SK-N-SH treated with all-trans-retinoic acid at 6 μM for 48 hours (cell line): ENCODE results near the gene ARL5A.

Experiments
- ATAC-seq: fragments of 200-7000 bp; cut with Tn5 transposase; 3 replicates; pipeline ENCODE4 v1.9.1; 2020; ENCODE audit warnings: mild to moderate bottlenecking, moderate library complexity
- ARNTL ChIP-seq: fragments of 450-650 bp; formaldehyde crosslinking; IDR thresholded peaks from 2 replicates; pipeline ENCODE4 v1.5.0; 2020; ENCODE audit warnings: low read depth, mild to moderate bottlenecking, moderate library complexity, borderline replicate concordance
- BACH2 ChIP-seq: fragments of 250-450 bp; sonication (Bioruptor Pico); IDR thresholded peaks from 2 replicates; pipeline ENCODE4 v1.9.0; 2021; ENCODE audit warnings: mild to moderate bottlenecking, borderline replicate concordance
- CREB5 ChIP-seq: fragments of 250-450 bp; sonication (Bioruptor Pico); IDR thresholded peaks from 2 replicates; pipeline ENCODE4 v1.5.1; 2020; ENCODE audit warnings: low read depth, mild to moderate bottlenecking, moderate library complexity
- CSDC2 ChIP-seq: fragments of 250-450 bp; sonication (Bioruptor Pico); IDR thresholded peaks from 2 replicates; pipeline ENCODE4 v1.5.0; 2020; ENCODE audit warnings: mild to moderate bottlenecking, moderate library complexity
- CSRNP3 ChIP-seq: fragments of 250-450 bp; sonication (Bioruptor Pico); IDR thresholded peaks from 2 replicates; pipeline ENCODE4 v1.5.1; 2021; ENCODE audit warnings: mild to moderate bottlenecking, moderate library complexity
- ESRRG ChIP-seq: fragments of 250-450 bp; sonication (Bioruptor Pico); IDR thresholded peaks from 2 replicates; pipeline ENCODE4 v1.6.1; 2021; ENCODE audit warnings: mild to moderate bottlenecking
- ISL1 ChIP-seq: fragments of 250-450 bp; sonication (Bioruptor Pico); IDR thresholded peaks from 2 replicates; pipeline ENCODE4 v2.1.2; 2022; ENCODE audit warnings: mild to moderate bottlenecking, moderate library complexity
- OSR1 ChIP-seq: fragments of 250-450 bp; sonication (Bioruptor Pico); IDR thresholded peaks from 2 replicates; pipeline ENCODE4 v1.8.0; 2022; ENCODE audit warnings: moderate library complexity, mild to moderate bottlenecking, inconsistent platforms
- PATZ1 ChIP-seq: fragments of 250-450 bp; sonication (Bioruptor Pico); IDR thresholded peaks from 2 replicates; pipeline ENCODE4 v1.8.0; 2020; ENCODE audit warnings: mild to moderate bottlenecking, moderate library complexity, borderline replicate concordance
- POU6F1 ChIP-seq: fragments of 250-450 bp; sonication (Bioruptor Pico); IDR thresholded peaks from 2 replicates; pipeline ENCODE4 v1.8.0; 2021; ENCODE audit warnings: low read depth, mild to moderate bottlenecking, moderate library complexity, borderline replicate concordance
- PPARA ChIP-seq: fragments of 250-450 bp; sonication (Bioruptor Pico); IDR thresholded peaks from 2 replicates; pipeline ENCODE4 v1.5.0; 2020; ENCODE audit warnings: mild to moderate bottlenecking, borderline replicate concordance
- RARB ChIP-seq: fragments of 250-450 bp; sonication (Bioruptor Pico); IDR thresholded peaks from 2 replicates; pipeline ENCODE4 v1.8.0; 2021; ENCODE audit warnings: mild to moderate bottlenecking, moderate library complexity
- SNAI2 ChIP-seq: fragments of 250-450 bp; sonication (Bioruptor Pico); IDR thresholded peaks from 2 replicates; pipeline ENCODE4 v1.5.0; 2020; ENCODE audit warnings: mild to moderate bottlenecking, moderate library complexity
- TCF4 ChIP-seq: fragments of 250-450 bp; sonication (Bioruptor Pico); IDR thresholded peaks from 2 replicates; pipeline ENCODE4 v1.8.0; 2021; ENCODE audit warnings: mild to moderate bottlenecking, moderate library complexity, borderline replicate concordance
- TOX ChIP-seq: fragments of 250-450 bp; sonication (Bioruptor Pico); IDR thresholded peaks from 2 replicates; pipeline ENCODE4 v1.8.0; 2021; ENCODE audit warnings: mild to moderate bottlenecking, moderate library complexity, borderline replicate concordance
- TSHZ2 ChIP-seq: fragments of 250-450 bp; sonication (Bioruptor Pico); IDR thresholded peaks from 2 replicates; pipeline ENCODE4 v1.5.0; 2020; ENCODE audit warnings: mild to moderate bottlenecking, moderate library complexity
- ZC3H10 ChIP-seq: fragments of 250-450 bp; sonication (Bioruptor Pico); IDR thresholded peaks from 2 replicates; pipeline ENCODE4 v1.5.1; 2021; ENCODE audit warnings: mild to moderate bottlenecking, moderate library complexity
- ZFP3 ChIP-seq: fragments of 250-450 bp; sonication (Bioruptor Pico); IDR thresholded peaks from 2 replicates; pipeline ENCODE4 v1.5.0; 2020; ENCODE audit warnings: mild to moderate bottlenecking, moderate library complexity
- ZFP30 ChIP-seq: fragments of 450-650 bp; formaldehyde crosslinking; IDR thresholded peaks from 2 replicates; pipeline ENCODE4 v1.5.0; 2022; ENCODE audit warnings: mild to moderate bottlenecking, moderate library complexity
- ZNF565 ChIP-seq: fragments of 450-650 bp; formaldehyde crosslinking; conservative IDR thresholded peaks from 2 replicates; pipeline ENCODE4 v1.5.0; 2020; ENCODE audit warnings: low read depth, mild to moderate bottlenecking, moderate library complexity
- ZNF70 ChIP-seq: fragments of 450-650 bp; formaldehyde crosslinking; IDR thresholded peaks from 2 replicates; pipeline ENCODE4 v1.5.0; 2020; ENCODE audit warnings: mild to moderate bottlenecking, moderate library complexity
- ZNF8 ChIP-seq: fragments of 450-650 bp; formaldehyde crosslinking; IDR thresholded peaks from 2 replicates; pipeline ENCODE4 v1.5.0; 2020; ENCODE audit warnings: mild to moderate bottlenecking, moderate library complexity

Gene ARL5A

GRCh38 chr2:151860613-151861146 lies 32.5 kb upstream of the ARL5A start:
- TF ChIP-seq CREB5 (CRISPR knock-in tag) (no peak), PATZ1 (CRISPR knock-in tag) (no peak), CSDC2 (CRISPR knock-in tag) (no peak), RARB (no peak), ZFP3 (no peak), ZC3H10 (CRISPR knock-in tag) (peak; percentile 63; the same call in 1 of the 2 replicates), POU6F1 (CRISPR knock-in tag) (no peak), ISL1 (CRISPR knock-in tag) (peak; percentile 74), CSRNP3 (CRISPR knock-in tag) (no peak), ZFP30 (CRISPR knock-in tag) (no peak), ZNF8 (CRISPR knock-in tag) (no peak), ESRRG (no peak), ARNTL (no peak), TSHZ2 (CRISPR knock-in tag) (no peak), SNAI2 (CRISPR knock-in tag) (no peak), TOX (no peak), TCF4 (CRISPR knock-in tag) (peak; percentile 31; the same call in 1 of the 2 replicates), ZNF565 (CRISPR knock-in tag) (no peak), PPARA (CRISPR knock-in tag) (no peak), OSR1 (no peak), BACH2 (CRISPR knock-in tag) (no peak)
- ATAC-seq: peak; percentile 73

GRCh38 chr2:151860210-151860609 lies 32.0 kb upstream of the ARL5A start:
- no peak for ATAC-seq
- TF ChIP-seq BACH2 (CRISPR knock-in tag): no peak
- TF ChIP-seq ZNF8 (CRISPR knock-in tag): no peak
- no peak for TF ChIP-seq ISL1 (CRISPR knock-in tag)
- no peak for TF ChIP-seq ZFP30 (CRISPR knock-in tag)
- TF ChIP-seq ESRRG: no peak
- no peak for TF ChIP-seq ZNF565 (CRISPR knock-in tag)
- TF ChIP-seq ZC3H10 (CRISPR knock-in tag): no peak
- TF ChIP-seq RARB: no peak
- TF ChIP-seq TSHZ2 (CRISPR knock-in tag): no peak
- TF ChIP-seq OSR1: no peak
- TF ChIP-seq POU6F1 (CRISPR knock-in tag): no peak
- TF ChIP-seq ZFP3: no peak
- no peak for TF ChIP-seq CSDC2 (CRISPR knock-in tag)
- no peak for TF ChIP-seq CSRNP3 (CRISPR knock-in tag)
- TF ChIP-seq TCF4 (CRISPR knock-in tag): no peak
- no peak for TF ChIP-seq ZNF70 (CRISPR knock-in tag)
- TF ChIP-seq, all 23 proteins: peak for 0
